Gastroesophageal sphincter (tissue), 4 donors: ENCODE results near the gene IRGC. TPM values are rescaled to one million over a fixed set of nuclear protein-coding genes. Genes with fewer than 3 reads are reported as not detected.
"Not testable (repeated sequence)": the region's sequence is repeated elsewhere in the genome, so short reads cannot be mapped to it uniquely, and the experiment has no call there.

Experiments used
- ATAC-seq: fragments of 150-250 bp; one replicate; pipeline ENCODE4 v1.9.1; 2016; ENCODE audit warnings: mild to moderate bottlenecking, moderate library complexity
- H3K27ac ChIP-seq, 4 donors: fragments of 200-600 bp; sonication (generic) in 3 of 4; 1 replicate in 3 of 4; 2 replicates in 1 of 4; pipeline ENCODE4 v1.5.1; 2016 to 2019
- H3K27me3 ChIP-seq: fragments of 200-600 bp; sonication (generic); one replicate; pipeline ENCODE4 v1.5.1; 2019
- H3K36me3 ChIP-seq, 2 donors: fragments of 200-600 bp; sonication (generic); one replicate each; pipeline ENCODE4 v1.5.1; 2019; ENCODE audit warnings: control low read depth in 1 of 2
- H3K4me1 ChIP-seq, 3 donors: fragments of 200-600 bp; sonication (generic); 1 replicate in 2 of 3; 2 replicates in 1 of 3; pipeline ENCODE4 v1.5.1; 2016 to 2019; ENCODE audit warnings: control low read depth in 2 of 3
- H3K4me3 ChIP-seq, 2 donors: fragments of 200-600 bp; sonication (generic); one replicate each; pipeline ENCODE4 v1.5.1; 2019; ENCODE audit warnings: mild to moderate bottlenecking in 1 of 2, moderate library complexity in 1 of 2
- H3K9me3 ChIP-seq, 3 donors: fragments of 200-600 bp; sonication (generic); one replicate each; pipeline ENCODE4 v1.5.1; 2017 to 2019; ENCODE audit warnings: control low read depth in 2 of 3
- EP300 ChIP-seq: sonication (generic); formaldehyde crosslinking; IDR thresholded peaks from one replicate; pipeline ENCODE4 v1.6.1; 2017; ENCODE audit warnings: antibody characterized with exemption, mild to moderate bottlenecking
- POLR2A ChIP-seq, 2 donors: fragments of 450-650 bp; IDR thresholded peaks; one replicate each; pipeline ENCODE4 v1.6.1; 2017; ENCODE audit warnings: antibody characterized with exemption in 2 of 2, mild to moderate bottlenecking in 2 of 2, moderate library complexity in 1 of 2
- POLR2AphosphoS5 ChIP-seq: sonication (generic); formaldehyde crosslinking; IDR thresholded peaks from one replicate; pipeline ENCODE4 v1.6.1; 2017; ENCODE audit warnings: antibody characterized with exemption
- WGBS, 2 donors: methylation state at CpG; one replicate each; pipeline ENCODE4 v1.1.5; 2018; ENCODE audit warnings: low coverage in 1 of 2; 5-methylcytosine and 5-hydroxymethylcytosine counted together
- total RNA-seq, 4 donors: library from RNA; depleted of rRNA; stranded (reverse); fragments of >200 nt; gene quantifications; one replicate each; pipeline ENCODE4 v1.1.0, GENCODE V29; 2016
- TF ChIP-seq, protein P1 (sequence below), 4 experiments: fragments of 200-600 bp in 2 of 4; fragments of 450-650 bp in 2 of 4; sonication (generic) in 1 of 4; IDR thresholded peaks; one replicate each; pipeline ENCODE4 v1.5.1; 2017 to 2019; ENCODE audit warnings: antibody characterized with exemption in 4 of 4, mild to moderate bottlenecking in 2 of 4, moderate library complexity in 2 of 4

The IRGC gene
- total RNA-seq, 4 donors from 2014 or later: not detected

DNA sequence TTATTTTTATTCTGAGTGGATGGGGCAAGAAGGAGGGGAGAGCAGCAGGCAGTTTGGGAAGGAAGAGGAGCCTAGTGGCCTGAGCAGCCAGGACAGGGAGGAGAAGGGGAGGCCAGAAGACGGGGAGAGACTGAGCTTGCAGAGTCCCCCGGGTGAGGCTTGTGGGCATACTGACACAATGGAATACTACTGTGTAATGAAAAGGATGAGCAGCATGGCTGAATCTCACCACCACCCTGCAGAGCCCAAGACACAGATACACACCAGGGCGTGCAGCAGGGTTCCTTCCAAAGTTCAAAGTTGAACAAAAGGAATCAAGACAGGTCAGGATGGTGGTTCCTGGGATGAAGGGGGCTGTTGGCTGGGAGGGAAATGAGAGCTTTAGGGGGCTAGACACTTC lies 46.9 kb downstream of the IRGC start:
- ATAC-seq: no peak
- Histone ChIP-seq H3K27me3 (peaks cover 7% of the 10 kb centered on the region), H3K36me3 (no peaks in the 10 kb centered on the region), H3K27ac (no peak overlapping the region), H3K4me1 (peaks cover 0 to 6% (median 4%) of the 10 kb centered on the region in 3 donors), H3K9me3 (no peaks in the 10 kb centered on the region), H3K4me3 (no peak overlapping the region)
- TF ChIP-seq POLR2A (IDR thresholded peaks at IDR 0.05) (no peak), POLR2AphosphoS5 (no peak), EP300 (no peak)
- TF ChIP-seq, protein P1, sequence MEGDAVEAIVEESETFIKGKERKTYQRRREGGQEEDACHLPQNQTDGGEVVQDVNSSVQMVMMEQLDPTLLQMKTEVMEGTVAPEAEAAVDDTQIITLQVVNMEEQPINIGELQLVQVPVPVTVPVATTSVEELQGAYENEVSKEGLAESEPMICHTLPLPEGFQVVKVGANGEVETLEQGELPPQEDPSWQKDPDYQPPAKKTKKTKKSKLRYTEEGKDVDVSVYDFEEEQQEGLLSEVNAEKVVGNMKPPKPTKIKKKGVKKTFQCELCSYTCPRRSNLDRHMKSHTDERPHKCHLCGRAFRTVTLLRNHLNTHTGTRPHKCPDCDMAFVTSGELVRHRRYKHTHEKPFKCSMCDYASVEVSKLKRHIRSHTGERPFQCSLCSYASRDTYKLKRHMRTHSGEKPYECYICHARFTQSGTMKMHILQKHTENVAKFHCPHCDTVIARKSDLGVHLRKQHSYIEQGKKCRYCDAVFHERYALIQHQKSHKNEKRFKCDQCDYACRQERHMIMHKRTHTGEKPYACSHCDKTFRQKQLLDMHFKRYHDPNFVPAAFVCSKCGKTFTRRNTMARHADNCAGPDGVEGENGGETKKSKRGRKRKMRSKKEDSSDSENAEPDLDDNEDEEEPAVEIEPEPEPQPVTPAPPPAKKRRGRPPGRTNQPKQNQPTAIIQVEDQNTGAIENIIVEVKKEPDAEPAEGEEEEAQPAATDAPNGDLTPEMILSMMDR (IDR thresholded peaks at IDR 0.05): no peak
- WGBS, 2 donors: 66% methylated on average over 3 of the region's 3 CpGs; no CpG with 5 or more reads in 1 of the 2 donors

DNA sequence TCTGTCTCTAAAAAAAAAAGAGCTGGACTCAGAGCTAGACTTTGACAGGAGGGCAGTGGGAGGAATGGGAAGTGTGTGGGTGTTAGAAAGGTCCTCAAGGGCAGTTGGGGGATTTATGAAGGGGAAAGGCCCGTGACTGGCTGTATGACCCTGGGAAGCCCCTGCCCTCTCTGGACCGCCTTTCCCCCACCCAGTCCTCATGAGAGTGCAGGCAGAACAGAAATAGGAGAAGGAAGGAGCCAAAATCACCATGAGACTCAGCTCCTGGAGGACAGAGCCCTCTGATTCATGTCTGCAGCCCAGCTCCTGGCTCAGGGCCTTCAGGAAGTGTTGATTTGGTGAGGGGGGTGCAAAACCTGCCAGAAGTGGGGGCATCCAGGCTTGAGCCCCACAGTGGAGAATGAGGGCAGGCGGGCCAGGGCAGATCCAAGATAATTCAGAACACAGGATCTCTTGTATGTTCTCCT lies 47.6 kb downstream of the IRGC start:
- H3K36me3 ChIP-seq: no peaks in the 10 kb centered on the region
- ATAC-seq: peak; percentile 26
- peak overlapping the region in 1 of 4 donors; percentile 71 for H3K27ac ChIP-seq

DNA sequence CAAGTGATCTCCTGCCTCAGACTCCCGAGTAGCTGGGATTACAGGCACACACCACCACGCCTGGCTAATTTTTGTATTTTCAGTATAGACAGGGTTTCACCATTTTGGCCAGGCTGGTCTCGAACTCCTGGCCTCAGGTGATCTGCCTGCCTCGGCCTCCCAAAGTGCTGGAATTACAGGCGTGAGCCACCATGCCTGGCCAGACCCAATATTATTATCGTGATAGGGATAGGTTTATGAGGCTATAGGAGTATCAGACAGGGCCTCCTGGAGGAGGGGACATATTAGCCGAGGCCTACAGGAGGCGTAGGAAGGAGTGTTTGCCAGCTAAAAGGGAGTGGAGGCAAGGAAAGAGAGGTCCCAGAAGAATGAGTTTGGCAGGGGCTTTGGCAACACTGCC lies 48.8 kb downstream of the IRGC start:
- H3K9me3 ChIP-seq, H3K4me1 ChIP-seq, H3K4me3 ChIP-seq, H3K36me3 ChIP-seq, H3K27me3 ChIP-seq: not testable (repeated sequence)
- WGBS, 2 donors: 57% methylated on average over 2 of the region's 8 CpGs; no CpG with 5 or more reads in 1 of the 2 donors
- peak overlapping the region in 3 of 4 donors; percentile 54 to 71 (median 70) for H3K27ac ChIP-seq
- peak; percentile 11 for ATAC-seq

More for the DNA sequence above, 47.6 kb downstream of the IRGC start:
- Histone ChIP-seq H3K4me3 (no peak overlapping the region), H3K9me3 (no peaks in the 10 kb centered on the region), H3K4me1 (peaks cover 0 to 6% (median 4%) of the 10 kb centered on the region in 3 donors), H3K27me3 (peaks cover 7% of the 10 kb centered on the region)
- WGBS, 2 donors: 6 to 46% methylated on average over 2 to 3 of the region's 3 CpGs
- no peak for TF ChIP-seq EP300
- TF ChIP-seq, protein P1 (IDR thresholded peaks at IDR 0.05): no peak
- TF ChIP-seq POLR2AphosphoS5: no peak
- TF ChIP-seq POLR2A (IDR thresholded peaks at IDR 0.05): no peak

DNA sequence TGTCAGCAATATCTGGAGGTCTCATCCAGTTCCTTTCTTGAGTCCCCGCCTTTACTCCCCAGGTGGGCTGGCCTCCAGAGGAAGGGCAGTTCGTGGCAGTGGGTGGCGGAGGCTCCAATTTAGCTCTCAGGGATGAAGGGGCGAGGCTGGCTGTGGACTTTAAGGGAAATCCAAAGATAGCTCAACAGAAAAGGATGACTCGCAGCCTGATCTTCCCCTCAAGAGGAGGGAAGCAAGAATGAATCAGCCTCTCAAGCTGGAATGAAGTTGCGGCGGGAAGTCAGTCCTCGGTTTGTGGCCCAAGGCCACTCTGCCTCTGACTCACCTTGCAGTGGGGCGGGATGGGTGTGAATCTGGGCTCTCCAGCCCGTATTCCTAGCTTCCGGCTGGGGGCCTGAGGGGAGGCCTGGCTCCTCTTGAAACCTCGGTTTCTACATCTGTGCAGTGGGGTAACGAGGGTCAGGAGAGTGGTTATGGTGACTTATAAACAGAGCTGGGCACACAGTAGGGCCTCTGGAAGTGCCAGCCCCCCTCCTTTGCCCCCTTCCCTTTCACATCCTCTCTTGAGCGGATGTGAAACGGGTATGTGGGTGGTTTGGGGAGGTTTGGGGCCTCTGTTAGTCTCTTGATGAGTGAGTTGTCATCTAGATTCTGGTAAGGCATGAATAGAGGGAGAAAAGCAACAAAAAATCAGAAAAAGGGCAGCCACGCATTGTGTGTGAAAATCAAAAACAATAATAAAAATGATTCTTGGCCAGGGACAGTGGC lies 49.4 kb downstream of the IRGC start:
- Histone ChIP-seq H3K4me1 (peaks cover 0 to 6% (median 4%) of the 10 kb centered on the region in 3 donors), H3K4me3 (no peak overlapping the region), H3K27me3 (peaks cover 7% of the 10 kb centered on the region), H3K9me3 (no peaks in the 10 kb centered on the region), H3K27ac (peak overlapping the region in 3 of 4 donors; percentile 54 to 71 (median 70)), H3K36me3 (no peaks in the 10 kb centered on the region)
- TF ChIP-seq EP300: no peak
- TF ChIP-seq POLR2AphosphoS5: no peak
- no peak for TF ChIP-seq POLR2A (IDR thresholded peaks at IDR 0.05)
- TF ChIP-seq, protein P1 (IDR thresholded peaks at IDR 0.05): no peak
- 20 to 63% methylated on average over 2 to 11 of the region's 16 CpGs for WGBS, 2 donors
- ATAC-seq: peak; percentile 90

DNA sequence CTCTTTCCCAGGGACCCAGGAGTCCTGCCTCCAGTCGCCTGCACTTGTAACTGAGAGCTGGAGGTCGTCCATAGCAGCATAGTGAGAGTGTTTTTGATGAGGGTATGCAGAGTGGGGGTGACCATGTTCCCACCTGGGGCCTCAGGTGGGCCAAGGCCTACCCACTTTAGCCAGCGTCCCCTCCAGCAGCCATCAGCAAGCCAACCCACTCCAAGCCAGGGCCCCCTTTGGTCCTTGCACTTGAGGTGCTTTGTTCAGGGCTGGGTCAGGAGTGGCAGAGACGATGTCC lies 50.8 kb downstream of the IRGC start:
- WGBS, 2 donors: 60% methylated on average over 1 of the region's 4 CpGs; no CpG with 5 or more reads in 1 of the 2 donors
- Histone ChIP-seq H3K27ac (no peak overlapping the region), H3K9me3 (no peaks in the 10 kb centered on the region), H3K27me3 (peaks cover 10% of the 10 kb centered on the region), H3K36me3 (no peaks in the 10 kb centered on the region), H3K4me3 (no peak overlapping the region), H3K4me1 (peaks cover 0 to 6% (median 4%) of the 10 kb centered on the region in 3 donors)
- no peak for ATAC-seq
- TF ChIP-seq POLR2A (IDR thresholded peaks at IDR 0.05) (no peak), POLR2AphosphoS5 (no peak), EP300 (no peak)
- TF ChIP-seq, protein P1 (IDR thresholded peaks at IDR 0.05): no peak
